Left renal pelvis (tissue), 4 donors: Measurements from ENCODE around the gene SOX21. TPM values are rescaled to one million over a fixed set of nuclear protein-coding genes. Genes with fewer than 3 reads are reported as not detected.

ENCODE experiments used
- DNase-seq, 4 donors: peaks; one replicate each; pipeline ENCODE4 v3.0.0-alpha.2; 2013; ENCODE audit warnings: low read depth in 4 of 4, low spot score in 3 of 4
- polyA plus RNA-seq, 4 donors: library from polyadenylated mRNA; unstranded; fragments of 120-200 nt; gene quantifications; one replicate each; pipeline ENCODE4 v1.2.1, GENCODE V29; 2013; ENCODE audit not compliant: insufficient read length in 4 of 4

The SOX21 gene
- polyA plus RNA-seq, 4 donors, result 0.08 to 0.40 (median 0.26) TPM

GRCh38 chr13:94682229-94682628 is 30.1 kb downstream of the SOX21 start:
- DNase-seq, result no peak

GRCh38 chr13:94679614-94680013 is 32.7 kb downstream of the SOX21 start:
- DNase-seq, result no peak

- DNase-seq, result no peak
These were observed 33.5 kb downstream of the SOX21 start for GRCh38 chr13:94678845-94679244.

GRCh38 chr13:94677799-94678198 is 34.5 kb downstream of the SOX21 start:
- no peak for DNase-seq

GRCh38 chr13:94674609-94675348 is 37.6 kb downstream of the SOX21 start:
- DNase-seq, result peak in 1 of 4 donors; percentile 6

GRCh38 chr13:94673851-94674250 is 38.5 kb downstream of the SOX21 start:
- no peak for DNase-seq

GRCh38 chr13:94672400-94672799 is 39.9 kb downstream of the SOX21 start:
- DNase-seq, result no peak

- no peak for DNase-seq
These were observed 45.2 kb downstream of the SOX21 start for GRCh38 chr13:94667190-94667589.

- no peak for DNase-seq
These were observed 46.3 kb downstream of the SOX21 start for GRCh38 chr13:94666065-94666464.

- no peak for DNase-seq
These were observed 47.5 kb downstream of the SOX21 start for GRCh38 chr13:94664889-94665288.

- DNase-seq, result no peak
These were observed 49.9 kb downstream of the SOX21 start for GRCh38 chr13:94662274-94662945.

GRCh38 chr13:94661406-94661805 is 50.9 kb downstream of the SOX21 start:
- DNase-seq, result no peak

- DNase-seq, result no peak
These were observed 51.5 kb downstream of the SOX21 start for GRCh38 chr13:94660695-94661326.

Other genes starting within 250 kb of the SOX21 start
- gene DCT, start 232.9 kb downstream of the SOX21 start, polyA plus RNA-seq, result under 1 TPM; 0.22 to 0.64 (median 0.32) TPM
- gene TGDS, start 116.4 kb downstream of the SOX21 start, polyA plus RNA-seq, result 10 to 100 TPM; 18.2 to 23.1 (median 20.8) TPM
- gene GPR180, start 110.7 kb downstream of the SOX21 start, polyA plus RNA-seq, result 10 to 100 TPM in 2 of 4 donors, 1 to 10 TPM in 2; 7.9 to 11.1 (median 10.2) TPM